AG20443 (cell line): ENCODE measurements around the gene EGFL8.
A peak's percentile ranks its signal among the peaks of the same experiment; 100 is the strongest.

Experiments
- DNase-seq: peaks from one replicate; pipeline ENCODE4 v3.0.0; 2012; ENCODE audit warnings: low spot score, mixed read lengths

Gene EGFL8

DNA sequence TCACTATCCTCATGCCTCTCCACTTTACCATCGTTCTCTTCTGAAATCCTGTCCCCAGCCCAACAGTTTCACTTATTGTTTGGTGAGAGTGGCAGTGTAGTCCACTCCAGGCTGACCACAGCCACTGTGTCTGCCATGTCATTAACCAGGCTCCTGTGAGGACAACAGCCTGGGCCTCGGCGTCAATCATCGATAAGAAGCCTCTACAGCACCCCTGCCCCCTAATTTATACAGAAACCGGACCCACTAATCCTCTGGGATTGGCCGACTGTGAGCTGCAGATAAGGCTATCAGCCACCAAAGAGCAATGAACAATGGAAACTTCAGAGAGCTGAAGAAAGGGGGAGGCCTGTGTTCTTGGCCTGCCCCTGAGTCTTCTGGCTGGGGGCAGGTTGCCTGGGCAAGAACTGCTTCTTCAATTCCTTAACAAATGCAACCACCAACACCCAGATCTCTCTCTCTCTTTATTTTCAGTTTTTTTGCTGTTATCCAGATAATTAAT, 3.4 kb downstream of the EGFL8 start:
- DNase-seq, result no peak

DNA sequence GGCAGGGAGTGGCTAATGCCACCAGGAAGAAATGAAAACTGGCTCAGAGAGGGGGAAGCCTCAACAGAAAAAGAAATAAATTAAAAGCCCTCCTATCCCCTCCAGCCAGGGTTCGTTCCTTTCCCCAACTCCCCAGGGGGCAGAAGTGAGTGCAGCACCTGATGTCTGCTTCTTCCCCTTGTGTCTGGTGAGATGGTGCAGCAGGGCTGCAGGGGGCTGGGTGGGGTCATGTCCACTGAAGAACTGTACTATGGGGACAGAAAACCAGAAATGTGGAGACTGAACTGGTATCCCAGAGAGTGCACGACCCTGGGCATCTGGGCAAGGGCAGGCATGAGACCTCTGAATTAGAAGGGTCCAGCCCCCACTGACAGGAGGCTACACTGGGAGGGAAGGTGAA, 4.0 kb downstream of the EGFL8 start:
- no peak for DNase-seq

DNA sequence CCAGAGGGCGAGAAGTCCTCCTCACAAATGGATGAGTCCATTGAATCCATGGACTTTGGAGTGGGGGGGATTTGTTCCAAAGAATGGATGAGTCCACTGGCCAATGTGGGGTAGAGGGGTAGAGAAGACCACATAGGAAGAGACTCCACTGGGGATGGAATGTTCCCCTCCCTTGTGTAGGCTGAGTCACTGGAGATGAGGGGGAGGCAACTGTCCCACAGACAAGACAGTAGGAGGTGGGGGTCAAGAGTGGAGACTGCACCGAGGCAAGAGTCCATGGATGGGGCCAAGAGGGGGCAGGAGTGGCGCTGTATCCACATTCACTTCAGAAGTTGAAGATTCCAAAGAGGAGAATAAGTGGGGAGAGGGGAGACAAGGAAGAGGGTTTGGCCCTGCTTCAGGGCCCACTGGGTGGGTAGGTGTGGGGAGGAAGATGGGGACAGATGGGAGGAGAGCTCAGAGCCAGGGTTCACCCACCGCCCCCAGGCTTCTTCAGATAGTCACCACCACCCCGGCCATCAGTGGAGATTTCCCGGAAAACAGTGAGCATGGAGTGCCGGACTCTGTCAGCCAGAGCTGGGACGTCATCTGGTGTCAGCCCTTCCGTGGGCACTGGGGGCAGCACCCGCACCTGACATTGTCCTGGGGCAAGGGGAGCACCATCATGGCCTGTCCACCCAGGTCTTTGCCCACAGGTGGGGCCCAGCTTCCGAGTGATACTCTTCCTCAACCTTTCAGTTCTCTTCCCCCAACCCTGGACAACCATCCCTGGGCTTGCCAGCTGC, 4.6 kb downstream of the EGFL8 start:
- peak; percentile 33 for DNase-seq

DNA sequence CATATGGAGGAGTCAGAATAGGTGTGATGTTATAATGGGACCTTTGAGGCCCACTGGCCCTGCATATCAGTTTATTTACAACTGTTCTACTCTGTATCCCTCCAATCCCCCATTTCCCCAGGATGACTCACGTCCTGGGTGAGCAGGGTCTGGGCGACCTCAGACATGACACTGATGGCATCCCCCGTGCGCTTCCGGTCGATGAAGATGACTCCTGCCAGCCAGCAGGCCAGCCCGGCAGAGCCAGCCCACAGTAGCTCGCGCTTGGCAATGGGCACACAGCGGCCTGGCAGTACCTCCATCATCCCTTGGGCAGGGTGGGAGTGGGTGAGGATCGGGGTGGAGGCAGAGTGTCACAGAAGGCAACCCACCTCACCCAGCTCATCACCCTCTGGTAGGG, 5.9 kb downstream of the EGFL8 start:
- DNase-seq, result no peak

DNA sequence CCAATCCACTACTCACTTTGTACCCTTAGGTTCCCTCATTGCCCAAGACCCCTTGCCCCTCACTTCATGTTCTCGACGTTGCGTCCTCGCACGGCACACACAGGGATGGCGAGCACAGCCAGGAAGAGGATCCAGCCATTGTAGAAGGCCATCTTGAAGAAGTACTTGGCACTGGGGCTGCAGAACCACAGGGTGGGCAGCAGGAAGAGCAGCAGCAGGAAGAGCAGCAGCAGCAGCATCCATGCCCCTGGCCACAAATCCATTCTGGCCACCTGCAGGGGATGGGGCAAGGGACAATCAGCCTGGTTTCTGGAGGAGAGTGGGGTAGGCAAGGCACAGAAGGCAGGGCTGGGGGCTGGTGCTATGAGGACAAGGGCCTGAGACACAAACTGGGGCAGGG, 6.8 kb downstream of the EGFL8 start:
- no peak for DNase-seq

DNA sequence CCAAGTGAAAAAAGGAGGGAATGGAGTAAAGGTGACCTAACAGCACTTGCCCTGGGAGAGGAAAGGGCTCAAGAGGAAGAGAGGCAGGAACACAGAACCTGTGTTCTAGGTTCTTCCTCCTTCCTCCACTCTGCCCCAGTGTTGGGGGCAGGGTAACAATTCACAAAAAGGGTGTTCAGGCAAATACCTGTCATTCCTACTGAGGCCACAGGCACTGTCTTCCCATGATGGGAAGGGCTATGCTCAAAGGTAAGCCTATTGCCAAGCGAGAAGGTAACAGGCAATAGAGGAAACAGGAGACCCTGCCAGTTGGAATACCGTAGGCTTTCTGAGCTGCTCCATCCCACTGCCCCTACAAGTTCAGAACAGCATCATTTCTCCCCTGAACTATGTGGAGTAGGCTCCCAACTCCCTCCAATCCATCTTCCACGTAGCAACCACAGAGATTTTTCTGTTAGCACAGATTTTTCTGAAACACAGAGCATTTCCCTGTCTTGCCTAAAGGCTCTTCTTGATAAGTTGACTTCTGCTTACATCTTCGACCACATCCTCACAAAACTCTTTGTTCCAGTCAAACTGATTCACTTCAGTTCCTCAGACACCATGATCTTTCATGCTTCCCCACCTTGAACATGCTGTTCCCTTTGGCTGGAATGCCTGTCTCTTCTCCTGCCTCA, 8.8 kb downstream of the EGFL8 start:
- no peak for DNase-seq

DNA sequence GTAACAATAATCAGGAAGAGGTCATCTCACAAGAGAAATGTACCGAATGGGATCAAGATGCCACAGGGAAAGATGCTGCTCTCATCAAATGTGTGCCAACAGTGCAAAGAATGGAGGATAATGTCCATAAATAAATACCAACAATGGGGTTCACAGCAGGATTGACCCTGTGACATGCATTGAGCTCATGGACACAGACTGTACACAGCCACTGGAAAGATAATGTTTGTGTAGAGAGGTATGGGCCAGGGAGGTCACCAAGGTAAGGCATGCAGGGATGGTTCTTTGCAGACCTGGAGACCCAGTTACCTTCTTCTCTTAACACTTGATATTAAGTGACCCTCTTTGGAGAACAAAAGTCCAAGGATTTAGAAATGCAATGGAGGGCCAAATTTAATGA, 10.0 kb downstream of the EGFL8 start:
- DNase-seq, result no peak

DNA sequence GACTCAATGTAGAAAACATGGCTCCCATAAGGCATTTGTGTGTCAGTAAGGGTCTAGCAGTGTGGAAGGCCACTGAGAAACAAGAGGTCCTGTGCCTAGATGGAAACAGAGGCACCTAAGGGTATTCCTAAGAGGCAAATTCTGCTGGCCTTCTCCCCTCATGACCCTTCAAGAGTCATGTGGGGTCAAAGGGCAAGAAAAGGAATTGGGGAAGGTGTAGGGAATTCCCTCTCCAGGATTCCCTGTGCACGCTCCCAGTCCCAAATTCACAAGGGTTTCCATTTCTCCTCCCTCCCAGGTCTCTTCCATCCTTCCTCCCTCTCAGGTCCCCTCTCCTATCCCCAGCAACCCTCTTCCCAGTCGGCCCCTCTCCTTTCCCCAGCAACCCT, 10.9 kb downstream of the EGFL8 start:
- no peak for DNase-seq

DNA sequence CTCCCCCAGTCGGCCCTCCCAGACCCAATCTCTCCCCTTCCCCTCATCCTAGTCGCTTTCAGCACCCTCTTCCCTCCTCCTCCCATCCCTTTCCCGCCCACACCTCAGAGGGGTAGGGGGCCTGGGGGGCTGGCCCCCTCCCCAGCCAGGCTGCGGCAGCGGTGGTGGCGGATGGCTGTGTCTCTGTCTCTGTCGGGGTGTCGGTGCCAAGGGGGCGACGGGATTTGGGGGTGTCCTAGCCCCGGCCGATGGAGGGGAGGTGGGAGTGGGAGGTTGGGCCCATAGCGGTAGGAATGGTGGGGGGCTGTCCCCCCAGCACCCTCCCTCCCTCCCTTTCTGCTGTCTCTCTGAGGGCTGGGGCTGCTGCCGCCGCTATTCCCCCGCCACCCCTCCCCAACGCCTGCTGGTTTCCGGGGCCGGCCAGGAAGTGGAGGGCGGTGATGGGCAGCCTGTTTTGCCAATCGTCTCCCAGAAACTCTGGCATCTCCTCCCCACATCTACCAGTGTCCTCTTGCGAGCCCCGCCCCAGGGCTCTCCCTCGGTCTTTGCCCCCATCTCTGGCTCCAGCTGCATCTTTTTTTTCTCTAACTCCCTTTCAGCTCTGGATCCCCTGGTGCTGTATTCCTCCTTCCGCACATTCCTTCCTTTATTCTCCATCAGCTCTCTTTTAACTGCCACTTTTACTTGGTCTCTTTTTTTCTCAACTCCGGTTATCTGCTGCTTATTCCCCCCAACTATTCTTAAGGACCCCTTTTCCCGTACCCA, 11.5 kb downstream of the EGFL8 start, which contains the start of gene AGPAT1:
Gene AGPAT1, minus strand, starts transcription at position 374 of the 765 bp plus-strand sequence. CDS start 4,588 bp downstream, outside the sequence.
- peak; percentile 97 for DNase-seq

DNA sequence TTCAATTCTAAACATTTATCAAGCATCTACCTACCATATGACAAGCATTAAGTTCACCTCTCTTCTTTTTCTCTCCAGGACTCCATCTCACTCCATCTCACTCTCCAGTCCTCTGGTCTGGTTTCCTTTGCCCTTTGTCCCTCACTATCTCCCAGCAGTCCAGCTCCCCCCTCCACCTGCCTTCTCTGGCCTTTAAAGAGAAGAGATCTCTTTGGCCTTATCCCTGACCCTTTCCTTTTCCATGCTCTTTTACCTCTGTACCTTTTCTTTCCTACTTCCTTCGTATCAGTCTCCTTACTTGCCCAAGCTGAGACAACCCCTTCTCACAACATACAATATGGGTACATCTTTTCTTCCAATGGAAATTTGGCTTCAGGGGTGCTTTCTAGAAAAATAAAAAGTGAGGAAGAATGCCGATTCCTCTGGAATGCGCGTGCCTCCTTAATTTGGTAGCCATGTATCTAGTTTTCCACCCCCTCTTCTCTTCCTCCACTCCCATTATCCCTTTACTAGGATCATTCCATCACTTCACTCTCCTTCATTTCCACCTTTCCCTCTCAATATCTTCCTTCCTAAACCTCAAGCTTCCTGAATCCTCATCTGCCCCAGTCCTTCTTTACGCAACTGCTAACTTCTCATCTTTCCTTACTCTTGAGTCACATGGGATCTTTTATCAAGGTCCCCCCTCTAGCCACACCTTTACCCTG, 12.2 kb downstream of the EGFL8 start:
- DNase-seq, result no peak

DNA sequence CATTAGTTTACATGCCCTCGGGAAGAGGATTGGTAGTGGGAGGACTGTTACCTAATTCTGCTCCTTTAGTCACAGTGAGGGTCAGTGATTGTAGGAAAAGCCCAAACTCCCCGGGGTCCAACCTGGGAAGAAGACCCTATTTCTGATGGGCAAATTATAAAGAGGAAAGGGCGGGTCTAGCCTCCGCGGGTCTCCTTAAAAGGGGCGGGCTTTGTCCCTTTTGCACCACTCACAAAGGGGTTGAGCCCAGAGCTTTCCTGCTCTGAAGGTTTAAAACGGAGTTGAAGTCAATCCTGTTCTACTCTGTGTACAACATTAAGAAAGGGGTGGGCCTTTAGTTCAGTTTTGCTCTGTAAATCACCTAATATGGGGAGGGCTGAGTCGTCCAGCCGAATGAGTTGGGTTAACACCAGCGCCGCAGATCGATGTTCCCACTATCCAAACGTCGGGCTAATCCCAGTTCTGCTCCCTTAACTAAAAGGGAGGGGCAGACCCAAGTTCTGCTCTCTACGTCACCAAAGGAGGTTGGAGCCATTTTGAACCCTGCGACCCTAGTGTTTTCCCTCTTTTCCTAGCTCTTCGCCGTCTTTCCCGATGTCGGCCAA, 12.9 kb downstream of the EGFL8 start:
- no peak for DNase-seq

DNA sequence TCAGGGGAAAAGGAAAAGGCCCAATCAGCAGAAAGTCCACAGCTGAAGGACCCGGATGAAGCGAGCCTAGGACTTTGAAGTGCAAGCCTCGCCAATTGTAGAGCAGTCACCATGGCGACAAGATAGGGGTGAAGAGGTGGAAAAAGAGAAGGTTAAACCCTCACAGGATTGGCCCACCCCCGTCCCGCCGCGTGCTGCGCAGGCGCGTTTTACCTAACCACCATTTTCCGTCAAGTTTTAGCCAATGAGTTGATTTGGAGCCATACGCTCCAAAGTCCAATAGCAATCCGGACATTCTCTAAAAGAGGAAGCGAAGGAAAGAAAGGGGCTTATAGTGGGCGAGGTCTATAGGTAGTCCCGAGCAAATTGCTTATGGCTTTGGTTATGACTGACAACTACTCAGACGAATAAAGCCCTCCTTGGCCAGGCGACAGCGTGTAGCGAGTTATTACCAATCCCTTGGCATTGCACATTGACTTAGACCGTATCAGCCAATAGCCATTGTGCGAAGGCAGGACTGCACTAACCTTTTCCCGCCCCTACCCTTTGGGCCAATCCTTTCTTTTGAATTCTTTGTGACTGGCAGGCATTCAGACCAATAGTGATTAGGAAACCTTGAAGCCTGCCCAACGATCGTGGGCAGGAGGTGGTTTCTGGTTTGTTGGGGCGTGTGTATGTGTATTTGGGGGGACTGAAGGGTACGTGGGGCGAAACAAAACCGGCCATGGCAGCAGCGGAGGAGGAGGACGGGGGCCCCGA, 13.6 kb downstream of the EGFL8 start, which contains the start of gene RNF5:
Gene RNF5, plus strand, starts transcription at position 618 of the 759 bp plus-strand sequence. Its CDS starts 107 bp downstream, at position 725.
- DNase-seq, result peak; percentile 96

DNA sequence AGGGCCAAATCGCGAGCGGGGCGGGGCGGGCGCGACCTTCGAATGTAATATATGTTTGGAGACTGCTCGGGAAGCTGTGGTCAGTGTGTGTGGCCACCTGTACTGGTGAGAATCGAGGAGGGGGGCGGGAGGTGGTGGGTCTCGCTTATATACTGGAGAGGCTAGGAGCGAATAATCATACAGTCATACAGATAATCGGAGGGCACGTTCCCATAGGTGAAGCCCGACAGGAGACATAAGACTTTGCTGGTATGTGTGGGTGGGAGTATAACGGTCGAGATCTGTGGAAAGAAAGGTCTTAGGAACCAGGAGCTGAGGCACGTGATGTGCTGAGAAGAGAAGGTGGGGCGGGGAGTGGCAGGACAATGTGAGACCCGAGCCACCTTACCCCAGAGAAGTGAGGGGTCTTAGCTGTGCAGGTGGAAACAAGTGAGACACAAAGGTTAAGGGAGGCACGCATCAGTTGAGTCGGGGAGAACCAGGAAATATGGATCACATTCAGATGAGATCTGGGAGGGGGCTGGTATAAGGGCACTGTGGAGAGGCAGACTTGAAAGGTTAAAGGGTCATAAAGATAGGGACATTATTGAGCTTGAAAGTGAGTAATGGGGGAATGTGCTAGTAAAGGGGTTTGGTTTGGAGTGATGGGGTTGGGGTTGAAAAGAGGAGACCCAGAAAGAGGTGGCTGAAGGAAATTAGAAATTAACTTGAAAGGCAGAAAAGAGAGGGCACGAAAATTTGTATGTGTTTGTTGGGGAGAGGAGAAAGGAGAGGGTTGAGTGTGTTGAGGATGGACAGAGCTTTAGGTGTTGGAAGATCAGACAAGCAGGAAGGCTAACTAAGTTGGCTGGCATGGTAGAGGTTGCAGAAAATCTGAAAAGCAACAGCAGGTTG, 14.4 kb downstream of the EGFL8 start:
- DNase-seq, result no peak

DNA sequence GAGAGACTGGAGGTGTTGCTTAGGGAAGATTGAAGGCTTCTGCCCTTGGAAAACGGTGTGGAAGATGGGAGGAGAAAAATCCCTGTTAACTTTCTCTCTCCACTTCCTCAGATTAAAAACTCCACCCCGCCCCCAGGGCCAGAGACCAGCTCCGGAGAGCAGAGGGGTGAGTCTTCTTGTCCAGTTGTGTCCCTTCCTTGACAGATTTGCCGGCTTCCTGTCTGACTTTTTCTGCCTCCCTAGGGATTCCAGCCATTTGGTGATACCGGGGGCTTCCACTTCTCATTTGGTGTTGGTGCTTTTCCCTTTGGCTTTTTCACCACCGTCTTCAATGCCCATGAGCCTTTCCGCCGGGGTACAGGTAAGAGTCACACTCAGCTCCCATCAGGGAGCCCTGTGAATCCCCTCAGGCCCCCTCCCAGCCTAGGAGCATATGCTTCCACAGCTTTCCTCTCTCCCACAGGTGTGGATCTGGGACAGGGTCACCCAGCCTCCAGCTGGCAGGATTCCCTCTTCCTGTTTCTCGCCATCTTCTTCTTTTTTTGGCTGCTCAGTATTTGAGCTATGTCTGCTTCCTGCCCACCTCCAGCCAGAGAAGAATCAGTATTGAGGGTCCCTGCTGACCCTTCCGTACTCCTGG, 15.5 kb downstream of the EGFL8 start:
- no peak for DNase-seq

DNA sequence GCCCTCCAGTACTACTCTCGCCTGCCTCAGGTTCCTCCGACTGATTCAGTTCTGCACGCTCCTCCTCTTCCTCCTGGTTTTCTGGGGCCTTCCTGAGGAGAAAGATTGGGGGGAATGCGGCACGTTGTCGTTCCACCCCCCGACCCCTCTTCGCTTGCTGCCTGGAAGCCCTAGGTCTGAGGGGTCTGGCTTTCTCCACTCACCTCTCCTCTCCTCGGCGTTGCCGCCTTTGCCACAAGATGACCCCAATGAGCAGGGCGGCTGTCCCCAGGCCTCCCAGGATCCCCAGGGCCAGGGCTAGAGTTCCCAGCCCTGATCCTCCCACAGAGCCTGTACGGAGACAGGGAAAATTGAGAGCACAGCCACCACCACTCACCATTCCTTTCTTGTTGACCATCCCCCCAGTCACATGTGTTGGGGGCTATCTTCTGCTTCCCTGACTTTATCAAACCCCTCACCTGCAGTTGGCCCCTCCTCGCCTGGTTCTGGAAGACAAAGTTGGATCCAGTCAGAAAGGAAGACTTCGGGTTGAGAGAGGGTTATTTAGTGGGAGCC, 16.8 kb downstream of the EGFL8 start:
- no peak for DNase-seq

DNA sequence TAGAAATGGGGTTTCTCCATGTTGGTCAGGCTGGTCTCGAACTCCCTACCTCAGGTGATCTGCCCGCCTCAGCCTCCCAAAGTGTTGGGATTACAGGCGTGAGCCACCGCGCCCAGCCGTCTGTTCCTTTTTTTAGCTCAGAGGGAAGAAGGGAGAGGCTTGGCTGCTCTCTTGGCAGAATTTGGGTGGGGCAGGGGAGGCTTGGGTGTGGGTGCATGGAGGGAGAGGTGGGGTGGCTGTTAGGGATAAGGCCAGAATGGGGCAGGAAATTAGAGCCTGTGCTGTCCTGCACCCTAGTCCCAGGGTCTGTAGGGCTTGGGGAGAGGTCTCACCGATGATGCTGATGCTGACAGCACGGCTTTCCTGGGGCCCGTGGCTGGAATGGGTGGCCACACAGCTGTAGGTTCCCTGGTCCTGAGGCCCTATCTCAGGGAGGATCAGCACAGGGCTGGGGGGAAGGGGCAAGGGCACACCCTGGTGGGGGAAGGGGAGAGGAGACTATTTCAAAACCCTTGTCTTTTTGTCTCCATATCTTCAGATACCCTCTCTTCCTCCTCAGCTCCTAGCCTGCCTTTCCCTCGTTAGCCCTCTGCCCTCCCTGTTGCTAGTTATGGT, 17.6 kb downstream of the EGFL8 start:
- DNase-seq, result no peak

DNA sequence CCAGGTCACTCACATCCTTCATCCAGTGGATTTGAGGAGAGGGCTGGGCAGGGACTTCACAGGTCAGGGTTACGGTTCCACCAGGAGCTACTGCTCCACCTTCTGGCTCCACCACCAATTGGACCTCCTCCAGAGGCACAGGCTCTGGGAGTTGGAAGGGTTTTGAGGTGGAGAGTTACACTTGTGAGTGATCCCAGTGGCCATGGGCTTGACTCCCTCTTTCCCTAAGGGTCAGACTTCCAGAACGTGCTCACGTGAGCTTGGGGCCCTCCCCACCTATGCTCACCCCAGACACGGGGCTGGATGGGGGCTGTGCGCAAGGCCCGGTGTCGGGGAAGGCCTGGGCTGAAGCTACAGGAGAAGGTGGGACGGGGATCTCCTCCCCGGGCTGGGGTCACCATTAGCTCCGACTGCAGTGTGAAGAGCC, 18.2 kb downstream of the EGFL8 start:
- DNase-seq, result no peak

DNA sequence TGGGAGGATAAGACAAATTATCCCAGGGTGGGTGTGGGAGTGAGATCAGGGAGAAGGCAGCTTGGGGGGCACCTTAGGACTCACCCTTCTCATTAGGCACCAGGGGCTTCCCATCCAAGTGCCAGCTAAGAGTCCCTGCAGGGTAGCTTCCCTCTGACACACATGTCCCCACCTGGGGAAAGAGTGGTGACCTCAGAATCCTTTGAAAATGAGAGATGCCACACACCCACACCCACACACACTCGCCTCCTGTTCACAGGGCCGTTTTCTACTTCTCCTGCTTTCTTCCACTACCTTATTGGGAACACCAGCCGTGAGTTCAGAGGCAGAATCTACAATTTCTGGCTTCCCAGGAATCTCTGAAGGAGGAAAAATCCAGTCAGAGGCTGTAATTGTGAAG, 18.6 kb downstream of the EGFL8 start:
- no peak for DNase-seq
